OCI-LY1 (cell line): ENCODE measurements around the gene NLRP9.

Experiments used
- CTCF ChIP-seq: fragments of 200-600 bp; sonication (generic), shearing (Covaris generic); IDR thresholded peaks from 2 replicates; pipeline ENCODE4 v1.5.1; 2017; ENCODE audit warnings: mild to moderate bottlenecking, antibody characterized with exemption, low read length, moderate library complexity, mixed read lengths
- EZH2 ChIP-seq: fragments of 200-600 bp; sonication (generic), shearing (Covaris generic); IDR thresholded peaks from 2 replicates; pipeline ENCODE4 v1.8.0; 2017; ENCODE audit warnings: borderline replicate concordance, mixed run types, mild to moderate bottlenecking, antibody characterized with exemption, low read length, moderate library complexity, mixed read lengths

DNA sequence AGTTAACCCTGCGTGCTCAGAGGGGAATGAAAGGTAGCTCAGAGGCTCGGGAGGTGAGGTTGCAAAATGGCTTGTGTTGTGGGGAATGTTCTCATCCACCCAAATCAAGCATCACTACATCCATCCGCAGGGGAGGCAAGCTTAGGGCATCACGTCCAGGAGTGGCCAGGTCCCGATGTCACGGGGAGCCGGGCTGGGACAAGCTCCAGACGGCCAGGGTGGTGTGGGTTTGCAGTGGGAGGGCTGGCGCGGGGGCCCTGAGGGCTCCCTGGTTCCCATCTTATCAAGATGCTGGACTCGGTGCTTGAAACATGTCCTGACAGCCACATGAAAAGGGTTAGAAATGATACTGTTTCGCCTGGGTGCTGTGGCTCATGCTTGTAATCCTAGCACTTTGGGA, 37.4 kb downstream of the NLRP9 start:
- TF ChIP-seq CTCF (no peak), EZH2 (no peak)
